Keratinocyte (primary cell): ENCODE measurements around the gene PHACTR1.

Source experiments
- CTCF ChIP-seq, 3 experiments: IDR thresholded peaks in 1 of 3; conservative IDR thresholded peaks in 1 of 3; optimal IDR thresholded peaks in 1 of 3; 2 replicates in 2 of 3; 3 replicates in 1 of 3; pipeline versions ENCODE3 to v1.5.1; 2011; ENCODE audit warnings: low read length in 3 of 3, mild to moderate bottlenecking in 3 of 3, moderate library complexity in 2 of 3, control low read depth in 1 of 3, inconsistent platforms in 1 of 3; ENCODE audit not compliant: insufficient read depth in 2 of 3; ENCODE audit errors: extremely low read depth in 1 of 3
- EZH2 ChIP-seq: IDR thresholded peaks from one replicate; pipeline ENCODE4 v1.6.1; 2012; ENCODE audit warnings: inconsistent platforms, mild to moderate bottlenecking, low read length, moderate library complexity

- TF ChIP-seq CTCF (optimal IDR thresholded peaks at IDR 0.05 in 1 of 3, IDR thresholded peaks at IDR 0.05 in 1 of 3, conservative IDR thresholded peaks at IDR 0.05 in 1 of 3; ENCODE audit: extremely low read depth in 1 of 3, insufficient read depth in 2 of 3, low read length in 3 of 3), result no peak
- no peak for TF ChIP-seq EZH2
Measured at GRCh38 chr6:12968290-12968689, 251.7 kb downstream of the PHACTR1 start.
